GM12872 (cell line): ENCODE measurements around the gene FRS3.

ENCODE experiments used
- CTCF ChIP-seq: IDR thresholded peaks from 3 replicates; pipeline ENCODE4 v1.5.1; 2011; ENCODE audit warnings: low read depth, mild to moderate bottlenecking, low read length, moderate library complexity; ENCODE audit not compliant: insufficient read depth

The FRS3 gene

DNA sequence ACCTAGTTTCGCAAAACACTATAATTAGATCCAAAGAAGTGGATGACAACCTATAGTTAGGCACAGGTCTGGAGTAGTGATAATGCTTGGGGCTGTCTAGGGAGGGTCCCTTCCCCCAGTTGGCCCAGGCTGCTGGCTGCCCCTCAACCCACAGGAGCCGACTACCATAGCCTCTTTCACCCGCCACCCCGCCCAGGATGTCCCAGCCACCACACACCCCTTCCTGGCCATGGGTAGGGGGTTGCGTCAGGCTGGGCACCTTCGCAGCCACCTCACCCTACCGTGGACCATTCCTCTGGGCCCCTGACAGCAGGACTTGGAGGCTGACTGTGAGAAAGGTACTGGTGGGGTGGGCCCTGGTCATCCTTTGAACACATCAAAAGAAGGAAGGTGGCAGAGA lies 52.8 kb downstream of the FRS3 start:
- TF ChIP-seq CTCF = no peak

GRCh38 chr6:41724586-41725501 lies 54.9 kb downstream of the FRS3 start:
- peak; percentile 44; the same call in 2 of the 3 replicates for TF ChIP-seq CTCF

GRCh38 chr6:41724228-41724580 lies 55.5 kb downstream of the FRS3 start:
- TF ChIP-seq CTCF = no peak

GRCh38 chr6:41723530-41724227 lies 56.0 kb downstream of the FRS3 start:
- TF ChIP-seq CTCF = no peak

GRCh38 chr6:41722969-41723529 lies 56.7 kb downstream of the FRS3 start:
- TF ChIP-seq CTCF = no peak

GRCh38 chr6:41721414-41721813 lies 58.3 kb downstream of the FRS3 start:
- TF ChIP-seq CTCF = no peak

- no peak for TF ChIP-seq CTCF
Observed at GRCh38 chr6:41720783-41721182, 58.9 kb downstream of the FRS3 start.
